Kidney capillary endothelial cell (primary cell): ENCODE results near the gene TEX30.
"Not testable (repeated sequence)": the region's sequence is repeated elsewhere in the genome, so short reads cannot be mapped to it uniquely, and the experiment has no call there.

Experiments used
- DNase-seq: peaks from one replicate; pipeline ENCODE4 v3.0.0-alpha.2; 2018; ENCODE audit warnings: low spot score

Gene TEX30

DNA sequence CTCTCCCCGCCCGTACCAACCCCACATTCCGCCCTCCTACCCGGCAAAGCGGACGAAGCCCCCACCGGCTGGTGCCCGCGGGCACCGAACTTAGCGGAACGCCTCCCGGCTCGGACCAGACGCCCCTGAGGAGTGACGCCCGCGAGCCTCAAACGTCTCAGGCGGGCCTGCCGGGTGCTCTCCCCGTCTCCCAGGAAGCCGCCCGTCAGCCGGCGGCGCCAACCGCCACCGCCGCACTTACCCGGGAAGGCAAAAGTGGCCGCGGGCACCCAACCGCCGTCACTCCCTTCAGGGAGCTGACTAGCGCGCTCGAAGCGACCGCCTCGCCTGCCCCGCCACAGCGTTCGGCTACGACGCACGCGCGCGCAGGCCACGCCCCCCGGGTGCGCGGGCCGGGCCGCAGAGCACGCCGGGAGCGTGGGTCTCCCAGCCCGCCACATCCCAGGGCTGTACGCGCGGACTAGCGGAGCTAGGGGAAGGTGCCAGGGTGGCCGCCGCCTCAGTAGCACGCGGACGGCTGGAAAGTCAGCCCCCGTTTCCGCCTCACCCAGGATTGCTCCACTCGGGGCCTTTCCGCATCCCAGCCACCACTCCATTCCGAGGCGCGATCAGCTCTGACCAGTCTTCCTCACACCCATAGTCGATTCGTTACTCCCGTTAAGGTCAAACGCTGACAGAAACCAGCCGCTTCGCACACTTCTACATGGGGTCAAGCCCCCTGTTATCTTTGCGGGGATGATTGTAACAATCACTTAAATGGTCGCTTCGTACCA lies at the start of gene TEX30:
TSS of gene TEX30 (minus strand) at position 346 of the 773 bp plus-strand sequence. CDS start 3,760 bp downstream, outside the sequence.
- DNase-seq, result peak; percentile 79

GRCh38 chr13:102817907-102818306 lies 44.3 kb upstream of the TEX30 start:
- DNase-seq, result no peak

DNA sequence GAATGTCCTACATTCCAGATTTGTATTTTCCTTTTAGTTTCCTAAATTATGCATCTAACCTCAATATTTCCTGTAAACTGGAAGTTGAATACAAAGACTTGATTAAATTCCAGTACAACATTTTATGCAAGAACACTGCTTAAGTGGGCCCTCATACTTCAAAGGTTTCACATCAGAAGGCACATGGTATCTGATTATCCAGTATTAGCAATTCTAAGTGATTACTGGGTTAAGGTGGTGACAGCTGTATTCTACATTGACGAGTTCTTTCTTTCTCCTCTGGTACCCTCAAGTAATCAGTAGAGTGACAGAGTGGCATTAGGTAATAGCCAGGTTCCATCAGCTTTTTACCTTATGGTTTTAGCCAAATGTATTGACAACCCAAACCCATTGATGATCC lies 43.7 kb upstream of the TEX30 start:
- no peak for DNase-seq

DNA sequence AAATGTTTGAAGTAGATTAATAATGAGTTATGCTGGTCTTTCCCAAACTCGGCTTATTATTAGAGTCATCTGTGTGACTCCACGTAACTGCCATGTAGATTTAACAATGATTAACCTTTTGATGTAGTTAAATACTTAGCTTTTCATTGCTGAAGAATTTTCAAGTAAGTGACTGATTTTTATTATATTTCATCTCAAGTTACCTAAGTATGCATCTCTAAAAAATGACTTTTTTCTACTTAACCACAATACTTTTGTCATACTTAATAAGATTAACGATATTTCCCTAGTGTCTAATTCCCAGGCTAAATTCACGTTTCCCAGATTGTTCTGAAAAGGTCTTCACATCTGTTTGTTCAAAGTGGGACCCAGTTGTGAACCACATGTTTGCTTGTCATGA lies 43.1 kb upstream of the TEX30 start:
- no peak for DNase-seq

DNA sequence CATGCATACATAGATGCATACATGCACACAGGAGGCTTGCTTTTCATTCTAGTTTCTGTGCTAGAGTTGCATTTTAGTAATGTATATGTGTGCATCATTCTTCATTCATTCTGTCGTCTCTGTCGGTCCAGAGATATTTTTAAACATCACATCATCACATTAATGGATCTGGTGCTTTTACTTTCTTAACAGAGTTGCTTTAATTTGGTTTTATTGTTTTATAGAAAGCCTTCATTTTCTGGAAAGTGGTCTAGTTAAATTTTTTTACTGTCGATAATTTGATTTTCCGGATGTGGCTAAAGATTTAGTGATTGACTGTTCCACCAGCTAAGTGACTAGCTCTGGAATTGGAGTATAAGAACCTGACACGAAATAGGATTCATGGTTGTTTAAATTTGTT lies 42.2 kb upstream of the TEX30 start:
- DNase-seq, result no peak

- no peak for DNase-seq
These were observed 41.2 kb upstream of the TEX30 start for GRCh38 chr13:102814793-102815192.

DNA sequence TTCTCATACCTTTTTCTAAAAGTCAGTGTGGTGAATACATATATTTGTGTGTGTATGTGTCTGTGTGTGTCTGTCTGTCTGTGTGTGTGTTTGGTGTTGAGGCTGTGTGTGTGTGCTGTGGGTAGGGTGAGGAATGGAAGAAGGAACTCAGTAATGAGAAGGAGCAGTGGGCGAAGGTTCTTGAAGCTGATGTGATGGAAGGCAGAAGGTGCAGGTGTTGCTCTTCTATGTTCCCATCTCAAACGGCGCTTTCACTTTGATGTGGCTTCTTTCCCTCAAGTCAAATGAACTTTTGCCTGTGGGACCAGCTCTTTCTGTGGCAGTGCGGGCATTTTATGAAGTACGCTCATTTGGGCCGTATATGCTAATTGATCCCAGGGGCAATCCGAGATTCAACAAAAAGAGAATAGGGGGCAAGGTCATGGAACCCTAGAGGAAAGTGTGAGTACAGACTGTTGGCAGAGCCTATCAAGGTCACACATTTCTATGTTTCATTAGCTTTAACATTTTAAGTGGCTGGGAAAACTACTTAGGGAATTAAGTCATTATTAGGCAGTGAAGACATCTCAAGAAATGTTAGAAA lies 40.5 kb upstream of the TEX30 start:
- no peak for DNase-seq

DNA sequence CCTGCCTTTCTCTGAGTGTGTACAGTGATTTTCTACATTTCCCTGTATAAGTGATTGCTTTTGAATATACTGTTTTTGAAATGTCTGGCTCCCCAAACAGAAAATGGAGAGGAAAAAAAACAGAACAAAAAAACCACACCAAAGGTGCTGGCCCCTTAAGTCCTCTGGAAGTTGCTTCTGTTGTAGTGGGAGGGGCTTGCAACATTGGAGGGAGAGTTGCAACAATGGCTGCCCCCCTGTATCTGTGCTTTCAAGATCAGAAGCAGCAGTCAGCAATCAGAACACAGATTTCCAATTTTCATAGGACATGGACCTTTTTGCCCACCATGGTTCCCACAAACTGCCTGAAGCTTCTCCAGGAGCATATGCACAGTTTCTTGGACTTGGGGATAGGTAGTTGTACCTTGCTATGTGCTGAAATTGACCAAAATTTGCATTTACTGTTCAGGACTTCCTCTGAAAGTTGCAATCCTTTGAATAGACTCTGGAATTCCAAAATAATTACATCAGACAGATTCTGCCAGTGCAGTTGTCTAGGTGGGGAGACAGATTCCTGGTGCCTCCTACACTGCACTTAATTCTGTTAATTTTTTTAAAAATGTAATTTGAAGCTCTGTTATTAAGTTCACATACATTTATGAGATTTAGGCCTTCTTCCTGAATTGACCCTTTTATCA lies 39.2 kb upstream of the TEX30 start:
- DNase-seq, result no peak

DNA sequence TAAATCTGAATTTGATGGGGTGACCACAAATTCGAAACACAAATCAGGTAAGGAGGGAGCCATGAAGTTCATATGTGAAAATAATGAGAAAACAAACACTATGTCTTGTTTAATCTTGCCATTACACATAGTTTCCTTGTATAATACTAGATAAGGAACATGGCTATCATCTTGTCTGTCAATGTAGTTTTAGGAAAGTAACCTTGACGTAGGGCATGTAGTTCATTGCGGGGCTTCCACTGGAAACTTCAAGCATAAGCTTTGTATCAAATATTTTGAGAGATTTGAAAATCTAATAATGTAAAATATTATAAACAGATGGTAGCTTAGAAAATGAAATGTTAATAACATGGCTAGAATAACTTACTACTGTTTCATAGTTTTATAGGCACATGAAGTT lies 34.1 kb upstream of the TEX30 start:
- no peak for DNase-seq

GRCh38 chr13:102805680-102806079 lies 32.1 kb upstream of the TEX30 start:
- no peak for DNase-seq

DNA sequence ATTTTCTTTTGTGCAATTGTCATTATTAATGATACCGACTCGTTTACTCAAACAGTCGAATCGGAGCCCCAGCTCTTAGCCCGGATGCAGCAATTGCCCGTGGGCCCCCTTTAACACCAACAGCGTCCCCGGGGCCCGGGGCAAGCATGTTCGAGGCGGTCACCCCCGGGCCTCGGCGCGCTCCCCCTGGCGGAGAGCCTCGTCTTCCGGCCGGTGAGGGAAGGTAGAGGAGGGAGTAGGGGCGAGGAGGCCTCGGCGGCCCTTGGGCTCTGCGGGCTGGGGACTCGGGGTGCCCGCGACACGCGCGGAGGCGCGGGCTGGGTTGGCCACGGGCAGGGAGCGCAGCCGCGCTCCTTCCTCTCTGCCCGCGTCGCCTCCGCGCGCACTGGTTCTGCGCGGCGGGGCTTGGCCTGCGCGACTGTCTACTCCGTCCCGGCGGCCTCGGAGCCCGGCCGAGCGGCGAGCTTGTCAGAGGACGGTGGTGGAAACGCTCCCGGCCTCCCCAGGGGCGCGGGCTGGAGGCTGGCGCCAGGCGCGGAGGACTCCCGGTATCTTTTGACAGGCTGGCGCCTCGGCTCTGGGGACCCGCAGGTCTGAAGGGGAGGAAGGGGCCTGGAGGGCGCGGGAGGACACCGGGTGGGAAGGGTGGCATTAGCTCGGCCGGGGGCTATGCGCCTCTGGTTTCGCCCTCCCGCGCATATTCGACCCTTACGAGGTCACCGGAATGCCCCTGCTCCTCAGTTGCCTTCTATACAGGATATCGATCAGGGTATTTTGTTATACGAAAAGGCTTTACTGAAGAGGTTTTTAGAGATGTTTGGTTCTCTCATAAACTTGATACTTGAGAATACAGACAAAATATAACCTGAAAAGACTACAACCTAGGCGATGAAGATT lies 26.8 kb upstream of the TEX30 start:
- peak; percentile 65 for DNase-seq

DNA sequence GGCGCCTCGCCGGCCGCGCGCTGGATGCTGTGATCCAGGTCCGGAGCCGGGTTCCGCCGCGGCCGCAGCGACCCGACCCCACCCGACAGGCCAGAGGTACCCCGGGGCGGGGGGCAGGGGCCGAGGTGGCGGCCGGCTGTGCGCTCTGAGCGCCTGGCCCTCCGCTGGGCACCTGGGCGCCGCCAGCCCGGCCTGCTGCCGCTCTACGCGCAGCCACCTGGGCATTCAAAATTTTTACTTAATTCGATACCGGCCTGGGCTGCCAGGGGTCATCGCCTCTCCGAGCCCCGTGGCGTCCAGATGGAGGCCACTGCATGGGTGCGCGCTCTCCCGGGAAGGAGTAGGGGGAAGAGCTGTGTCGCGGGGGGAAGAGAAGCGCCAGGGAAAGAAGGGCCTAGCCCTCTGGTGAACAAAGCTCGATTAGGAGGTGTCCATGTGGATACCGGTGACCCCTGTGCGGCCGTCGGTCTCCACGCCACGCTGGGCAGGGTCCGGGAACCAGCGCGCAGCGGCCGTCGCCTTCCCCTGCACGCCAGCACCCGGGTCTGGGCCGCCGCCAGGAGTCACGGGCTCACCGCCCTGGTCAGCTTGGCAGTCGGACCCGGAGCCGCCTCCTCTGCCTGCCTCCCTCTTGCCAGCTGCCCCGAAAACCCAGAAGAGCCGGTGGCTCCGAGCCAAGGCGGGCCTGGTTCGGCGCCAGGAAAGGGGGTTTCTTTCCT lies 26.0 kb upstream of the TEX30 start:
- DNase-seq, result no peak

DNA sequence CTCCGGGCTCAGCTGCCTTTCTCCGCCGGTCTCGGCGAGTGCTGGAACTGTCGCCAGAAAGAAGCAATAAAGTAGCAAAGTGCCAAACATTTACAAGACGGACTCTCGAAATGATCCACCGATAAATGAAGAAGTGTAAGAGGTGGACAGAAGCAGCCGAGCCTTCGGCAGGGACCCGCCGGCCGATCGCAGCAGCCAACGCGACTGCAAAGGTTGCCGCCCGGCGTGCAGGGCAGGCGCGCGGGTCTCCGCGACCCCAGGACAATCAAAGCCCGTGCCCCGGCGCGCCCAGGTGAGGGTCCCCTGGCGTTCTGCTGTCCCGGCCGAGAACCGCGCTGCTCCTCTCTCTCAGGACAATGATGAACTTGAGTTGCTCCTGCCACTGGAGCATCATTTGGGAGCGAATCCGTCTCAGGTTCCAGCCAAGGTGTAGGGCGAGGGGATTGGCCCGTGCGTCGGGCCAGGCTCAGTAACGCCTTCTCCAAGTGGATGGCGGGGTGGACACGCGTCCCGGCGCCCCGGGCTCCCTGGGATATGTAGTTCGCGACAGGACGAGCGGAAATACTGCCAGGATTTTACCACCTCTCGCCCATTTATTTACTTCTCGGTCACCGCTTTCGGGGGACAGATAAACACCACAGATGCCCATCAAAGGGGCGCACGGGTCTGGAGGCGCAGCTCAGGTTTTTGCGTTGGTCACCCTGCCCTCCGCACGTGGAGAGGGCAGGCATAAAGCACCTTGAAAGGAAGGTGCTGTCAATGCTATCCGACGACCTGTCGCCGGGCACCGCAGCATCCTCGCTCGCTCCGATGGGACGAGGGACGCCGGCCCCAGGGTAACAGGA lies 25.2 kb upstream of the TEX30 start, which contains the start of the genes BIVM and POGLUT2:
TSS of gene BIVM (plus strand) at position 539 of the 845 bp plus-strand sequence. CDS start 8,149 bp downstream, outside the sequence.
TSS of gene POGLUT2 (minus strand) at position 396 of the 845 bp plus-strand sequence. CDS start at position 90, 306 bp downstream.
- peak; percentile 89 for DNase-seq

DNA sequence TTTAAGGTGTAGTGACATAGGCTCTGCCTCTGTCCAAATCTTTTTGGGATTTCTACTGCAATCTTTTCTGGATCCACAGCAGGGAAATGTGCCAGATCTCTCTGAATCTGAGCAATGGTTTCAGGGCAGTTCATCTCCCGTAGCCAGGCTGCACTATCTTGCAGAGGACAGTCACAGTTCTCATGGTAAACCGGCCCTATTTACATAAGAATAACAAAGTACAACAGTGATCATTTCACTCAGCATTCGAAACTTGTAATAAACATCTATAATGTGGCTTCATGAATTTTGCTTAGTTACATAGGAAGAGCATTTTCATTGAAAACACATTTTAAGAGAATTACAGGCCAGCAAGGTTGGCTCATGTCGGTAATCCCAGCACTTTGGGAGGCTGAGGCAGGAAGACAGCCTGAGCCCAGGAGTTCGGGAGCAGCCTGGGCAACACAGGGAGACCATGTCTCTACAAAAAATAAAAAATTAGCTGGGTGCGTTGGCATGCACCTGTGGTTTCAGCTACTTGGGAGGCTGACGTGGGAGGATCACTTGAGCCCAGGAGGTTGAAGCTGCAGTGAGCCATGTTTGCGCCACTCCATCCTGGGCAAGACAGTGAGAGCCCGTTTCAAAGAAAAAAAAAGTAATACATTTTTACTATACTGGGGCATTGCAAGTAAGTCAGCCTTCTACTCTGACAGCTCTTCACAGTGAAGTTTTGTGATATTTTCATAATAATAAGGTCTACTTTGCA lies 20.2 kb upstream of the TEX30 start:
- DNase-seq, result no peak

GRCh38 chr13:102792396-102792795 lies 18.8 kb upstream of the TEX30 start:
- DNase-seq, result no peak

DNA sequence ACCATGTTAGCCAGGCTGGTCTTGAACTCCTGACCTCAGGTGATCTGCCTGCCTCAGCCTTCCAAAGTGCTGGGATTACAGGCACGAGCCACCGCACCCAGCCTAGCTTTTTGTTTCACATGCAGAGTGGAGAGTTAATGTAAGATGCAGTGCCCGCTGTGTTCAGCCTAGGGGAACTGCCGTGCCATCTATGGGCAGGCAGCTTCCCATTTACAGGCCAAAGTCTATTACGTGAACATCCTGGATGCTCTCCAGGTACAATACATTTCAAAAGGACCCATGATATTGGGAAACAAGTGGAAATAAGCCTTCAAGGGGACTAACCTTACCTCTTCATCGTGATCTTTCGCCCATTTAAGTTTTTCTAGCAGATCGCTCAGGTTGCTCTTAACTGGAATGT lies 15.1 kb upstream of the TEX30 start:
- DNase-seq, result no peak

DNA sequence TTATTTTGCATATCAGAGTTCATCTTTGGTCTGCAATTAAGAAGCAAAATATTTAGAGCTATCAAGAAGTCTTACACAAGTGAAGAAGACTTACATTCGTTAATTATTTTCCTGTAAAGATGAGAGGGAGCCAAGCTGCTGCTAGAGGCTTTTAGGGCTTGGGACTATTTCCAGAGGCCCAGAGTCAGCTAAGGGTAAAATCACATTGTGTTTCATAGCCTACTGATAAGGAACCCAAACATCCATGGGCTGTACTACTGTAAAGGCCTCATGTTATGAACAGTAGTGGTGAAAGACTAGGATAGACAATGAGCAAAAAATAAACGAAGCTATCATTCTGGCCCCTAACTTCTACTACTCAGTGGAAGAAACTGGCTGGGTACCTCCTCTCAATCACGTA lies 10.9 kb upstream of the TEX30 start:
- no peak for DNase-seq

- no peak for DNase-seq
These were observed 8.0 kb upstream of the TEX30 start for GRCh38 chr13:102781591-102781990.

DNA sequence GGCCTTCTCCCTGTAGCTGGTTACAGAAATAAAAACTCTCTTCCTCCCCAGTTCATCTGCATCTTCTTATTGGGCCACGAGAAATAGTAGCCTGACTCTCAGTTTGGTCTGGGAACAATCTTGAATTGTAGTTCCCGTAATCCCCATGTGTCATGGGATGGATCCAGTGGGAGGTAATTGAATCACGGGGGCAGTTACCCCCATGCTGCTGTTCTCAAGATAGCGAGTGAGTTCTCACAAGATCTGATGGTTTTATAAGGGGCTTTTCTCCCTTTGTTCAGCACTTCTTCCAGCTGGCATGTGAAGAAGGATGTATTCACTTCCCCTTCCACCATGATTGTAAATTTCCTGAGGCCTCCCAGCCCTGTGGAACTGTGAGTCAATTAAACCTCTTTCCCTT lies 7.1 kb upstream of the TEX30 start:
- DNase-seq, result not testable (repeated sequence)
